GM13977 (cell line): ENCODE data around the gene PGBD5.

Experiments used
- DNase-seq: peaks from one replicate; pipeline ENCODE4 v3.0.0; 2012; ENCODE audit warnings: low spot score
- in situ Hi-C: fragments of 300-500 bp; cut with MboI; formaldehyde crosslinking; loops from one replicate; pipeline ENCODE4 v1.12.0; 2022; ENCODE audit warnings: low sequenced_read_pairs, low pct_unique_long_range_greater_than_20kb, mixed read lengths, inconsistent platforms; ENCODE audit not compliant: unreplicated experiment
- TF ChIP-seq, protein P1 (sequence below): IDR thresholded peaks from 2 replicates; pipeline ENCODE4 v1.5.1; 2012; ENCODE audit warnings: mild to moderate bottlenecking, control low read depth; ENCODE audit not compliant: insufficient read depth; ENCODE audit errors: extremely low read depth, missing control alignments

PGBD5 gene

GRCh38 chr1:230376296-230376695, 49.8 kb downstream of the PGBD5 start:
- TF ChIP-seq, protein P1, sequence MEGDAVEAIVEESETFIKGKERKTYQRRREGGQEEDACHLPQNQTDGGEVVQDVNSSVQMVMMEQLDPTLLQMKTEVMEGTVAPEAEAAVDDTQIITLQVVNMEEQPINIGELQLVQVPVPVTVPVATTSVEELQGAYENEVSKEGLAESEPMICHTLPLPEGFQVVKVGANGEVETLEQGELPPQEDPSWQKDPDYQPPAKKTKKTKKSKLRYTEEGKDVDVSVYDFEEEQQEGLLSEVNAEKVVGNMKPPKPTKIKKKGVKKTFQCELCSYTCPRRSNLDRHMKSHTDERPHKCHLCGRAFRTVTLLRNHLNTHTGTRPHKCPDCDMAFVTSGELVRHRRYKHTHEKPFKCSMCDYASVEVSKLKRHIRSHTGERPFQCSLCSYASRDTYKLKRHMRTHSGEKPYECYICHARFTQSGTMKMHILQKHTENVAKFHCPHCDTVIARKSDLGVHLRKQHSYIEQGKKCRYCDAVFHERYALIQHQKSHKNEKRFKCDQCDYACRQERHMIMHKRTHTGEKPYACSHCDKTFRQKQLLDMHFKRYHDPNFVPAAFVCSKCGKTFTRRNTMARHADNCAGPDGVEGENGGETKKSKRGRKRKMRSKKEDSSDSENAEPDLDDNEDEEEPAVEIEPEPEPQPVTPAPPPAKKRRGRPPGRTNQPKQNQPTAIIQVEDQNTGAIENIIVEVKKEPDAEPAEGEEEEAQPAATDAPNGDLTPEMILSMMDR, result no peak

GRCh38 chr1:230375780-230376179, 50.4 kb downstream of the PGBD5 start:
- TF ChIP-seq, protein P1, result no peak
- in situ Hi-C loops, result no loop called here
- DNase-seq, result no peak

More at GRCh38 chr1:230376296-230376695, 49.8 kb downstream of the PGBD5 start:
- in situ Hi-C loops, result no loop called here
- DNase-seq, result no peak

- in situ Hi-C loops, result no loop called here
- no peak for DNase-seq
- TF ChIP-seq, protein P1, result no peak
These were observed 51.0 kb downstream of the PGBD5 start for GRCh38 chr1:230375147-230375546.

- DNase-seq, result no peak
- in situ Hi-C loops, result no loop called here
These were observed 54.0 kb downstream of the PGBD5 start for GRCh38 chr1:230371923-230372703.

DNA sequence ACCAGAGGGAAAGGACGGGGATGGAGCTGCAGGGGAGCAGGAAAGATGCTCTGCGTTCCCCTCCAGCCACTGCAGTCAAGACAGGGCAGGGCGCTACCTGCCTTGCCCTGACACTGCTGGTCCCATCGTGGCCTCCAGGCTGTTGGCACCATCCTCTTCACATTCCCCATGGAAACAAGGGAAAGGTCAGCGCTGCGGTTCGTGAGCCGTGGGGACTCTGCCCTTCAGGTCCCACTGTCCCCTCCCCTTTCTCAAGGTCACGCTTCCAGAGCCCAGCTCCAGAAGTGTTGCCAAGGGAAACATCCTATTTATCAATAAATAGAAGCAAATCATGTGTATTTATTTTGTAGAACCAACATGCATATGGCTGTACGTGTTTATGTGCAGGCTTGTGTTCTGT, 56.0 kb downstream of the PGBD5 start:
- in situ Hi-C loops, result no loop called here
- TF ChIP-seq, protein P1, result no peak
- DNase-seq, result no peak

More at GRCh38 chr1:230371923-230372703, 54.0 kb downstream of the PGBD5 start:
- TF ChIP-seq, protein P1, result no peak

GRCh38 chr1:230368871-230369270, 57.3 kb downstream of the PGBD5 start:
- TF ChIP-seq, protein P1, result no peak
- DNase-seq, result no peak
- in situ Hi-C loops, result no loop called here
